HG02943 (cell line): ENCODE measurements around the gene NPFFR2.
"Not testable (repeated sequence)": the region's sequence is repeated elsewhere in the genome, so short reads cannot be mapped to it uniquely, and the experiment has no call there.

ENCODE experiments used
- ATAC-seq: cut with Tn5 transposase; IDR thresholded peaks from one replicate; pipeline ENCODE4 v1.9.1; 2021; ENCODE audit warnings: mild to moderate bottlenecking, low read depth, moderate library complexity; ENCODE audit not compliant: unreplicated experiment

The NPFFR2 gene

DNA sequence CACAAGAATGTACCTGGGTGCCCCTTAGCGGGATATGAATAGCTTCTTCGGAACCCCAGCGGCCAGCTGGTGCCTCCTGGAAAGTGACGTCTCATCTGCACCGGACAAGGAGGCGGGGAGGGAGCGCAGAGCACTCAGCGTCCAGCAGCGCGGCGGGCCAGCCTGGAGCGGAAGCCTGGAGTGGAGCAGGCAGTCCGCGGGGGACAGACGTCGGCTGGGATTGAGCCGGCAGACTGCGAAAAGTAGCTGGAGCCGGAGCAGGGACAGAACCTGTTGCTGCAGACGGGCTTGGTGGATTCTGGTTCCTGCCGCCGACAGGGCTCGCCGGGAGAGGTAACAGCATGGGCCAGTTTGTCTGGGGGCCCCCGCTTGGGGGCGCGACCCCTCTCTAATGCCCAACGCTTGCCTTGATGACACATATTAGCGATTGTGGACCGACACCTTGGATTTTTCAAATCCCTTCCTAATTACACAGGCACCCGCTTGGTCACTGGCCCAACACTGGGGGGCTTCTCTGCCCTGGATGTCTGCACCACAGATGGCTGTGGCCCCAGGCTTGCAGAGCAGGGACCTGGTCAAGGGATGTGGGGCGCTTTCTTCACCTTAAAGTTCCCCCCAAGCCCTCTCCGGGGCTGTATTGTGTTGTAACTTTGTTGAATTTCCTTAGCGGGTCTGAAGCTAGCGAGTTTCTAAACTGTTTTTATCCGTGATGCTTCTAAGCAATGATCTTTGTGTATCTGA is at the start of gene NPFFR2:
Gene NPFFR2 (plus strand): TSS at position 133 of the 741 bp plus-strand sequence. CDS start 96,592 bp downstream, outside the sequence.
- ATAC-seq: no peak

DNA sequence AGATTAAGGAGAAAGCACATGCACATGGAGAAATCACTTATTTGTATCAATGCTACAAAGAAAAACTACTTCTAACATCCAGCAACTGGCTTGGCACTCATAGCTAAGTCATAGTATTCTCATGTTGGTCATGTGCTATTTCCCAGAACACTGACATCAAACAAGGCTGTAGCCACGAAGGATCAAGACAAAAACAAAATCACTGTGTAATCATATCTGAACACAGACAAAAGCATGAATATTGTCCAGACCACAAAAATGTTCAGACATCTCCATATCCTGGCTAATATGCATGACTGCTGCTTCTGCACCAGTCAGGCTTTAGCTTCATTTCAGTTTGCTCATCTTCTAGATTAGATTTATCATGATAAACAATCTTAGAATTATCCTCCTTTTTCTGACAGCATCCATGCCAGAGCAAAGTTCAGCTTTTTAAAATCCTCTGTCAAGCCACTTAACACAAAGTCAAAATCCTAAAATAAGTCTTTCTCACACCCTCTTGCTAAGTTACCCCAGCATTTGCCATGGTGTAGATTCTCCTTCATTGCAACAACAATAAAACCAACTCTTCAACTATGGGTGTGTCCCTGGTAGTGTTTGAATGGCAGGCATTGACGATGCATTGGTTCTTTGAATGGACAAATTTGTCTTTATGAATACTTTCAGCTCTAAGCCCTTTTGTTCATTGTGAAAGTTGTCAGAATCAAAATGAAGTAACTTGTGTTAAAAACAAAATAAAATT is 39.1 kb upstream of the NPFFR2 start:
- no peak for ATAC-seq

DNA sequence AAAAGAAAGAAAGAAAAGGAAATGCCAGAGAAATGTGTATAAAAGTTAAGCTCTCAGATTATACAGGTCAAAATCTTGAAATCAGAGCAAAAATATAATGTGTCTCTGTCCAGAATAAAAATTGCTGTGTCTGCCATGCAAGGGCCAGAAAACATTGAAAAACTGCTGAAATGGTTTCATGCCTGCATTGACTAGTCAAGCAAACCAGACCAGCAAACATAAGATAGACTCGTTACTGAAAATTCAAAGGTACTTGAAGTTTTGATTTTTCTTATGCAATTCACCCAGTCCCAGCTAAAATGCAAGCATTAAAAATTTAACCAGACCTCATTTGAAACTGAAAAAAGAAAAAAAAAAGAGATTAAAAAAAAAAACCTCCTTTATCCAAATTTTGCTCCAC is 37.2 kb upstream of the NPFFR2 start:
- no peak for ATAC-seq

DNA sequence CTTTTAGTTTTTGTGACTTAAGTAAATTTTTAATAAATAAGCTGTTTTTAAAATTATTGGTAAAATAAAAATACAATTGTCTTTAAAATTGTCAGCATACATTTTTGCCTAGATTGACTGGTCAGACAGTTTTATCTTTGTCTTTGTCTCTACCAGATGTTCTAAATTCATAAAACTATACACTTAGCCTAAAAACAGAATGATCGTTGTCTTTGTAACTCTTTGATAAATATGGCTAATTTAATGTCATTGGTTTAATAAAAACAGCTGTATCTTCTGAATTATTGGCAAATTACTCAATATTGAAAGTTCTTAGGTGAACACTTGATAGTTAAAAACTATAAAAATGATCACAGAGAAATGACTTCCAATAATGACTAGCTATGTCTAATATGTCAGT is 36.5 kb upstream of the NPFFR2 start:
- ATAC-seq: no peak

DNA sequence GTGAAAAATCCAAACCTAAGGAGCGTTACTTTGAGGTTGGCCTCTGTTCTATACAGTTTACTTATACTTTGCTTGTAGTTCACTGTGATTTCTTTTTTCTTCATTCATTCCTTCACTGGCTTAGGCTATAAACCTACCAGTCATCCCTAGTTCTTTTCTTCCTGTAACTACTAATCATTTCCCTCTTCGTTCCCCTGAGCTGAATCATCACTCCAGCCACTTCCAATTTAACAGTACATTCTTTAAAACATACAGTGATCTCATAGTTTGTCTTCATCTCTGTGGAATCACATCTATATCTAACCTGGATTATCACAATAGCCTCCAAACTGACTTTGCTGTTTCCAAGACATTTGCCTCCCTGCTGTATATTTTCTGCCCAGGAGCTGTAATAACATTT is 25.2 kb upstream of the NPFFR2 start:
- no peak for ATAC-seq

DNA sequence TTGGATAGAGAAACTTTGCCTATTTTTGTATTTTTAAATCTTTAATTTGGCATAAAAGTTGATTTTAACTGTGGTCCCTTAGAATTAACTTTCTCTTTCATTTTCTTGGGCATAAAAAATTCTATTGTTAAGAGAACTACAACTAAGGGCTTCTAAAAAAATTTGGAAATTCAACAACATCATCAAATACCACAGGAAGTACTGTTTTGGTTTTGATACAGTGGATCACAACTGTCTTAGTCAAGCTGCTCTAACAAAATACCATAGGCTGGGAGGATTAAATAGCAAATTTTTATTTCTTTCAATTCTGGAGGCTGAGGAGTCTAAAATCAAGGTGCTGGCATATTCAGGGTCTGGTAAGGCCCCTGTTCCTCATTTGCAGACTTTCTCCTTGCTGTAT is 19.9 kb upstream of the NPFFR2 start:
- ATAC-seq: no peak

DNA sequence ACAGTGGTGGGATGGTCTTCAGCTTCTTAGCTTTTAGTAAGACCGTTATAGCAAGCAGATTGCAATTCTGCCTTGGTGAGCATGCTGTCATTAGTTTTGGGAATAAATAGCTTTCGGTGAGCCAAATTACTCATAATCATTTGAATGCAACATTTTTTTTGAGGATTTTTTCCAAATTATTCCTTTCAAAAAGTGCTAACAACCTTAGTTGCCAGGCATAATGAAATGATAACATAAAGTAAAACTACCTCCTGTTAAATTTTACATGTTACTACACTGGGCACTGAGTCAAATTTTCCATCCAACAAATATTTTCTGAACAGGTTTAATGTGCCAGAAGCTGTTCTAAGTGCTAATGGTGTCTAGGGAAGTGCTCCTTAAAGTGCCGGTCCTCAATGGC is 15.8 kb upstream of the NPFFR2 start:
- no peak for ATAC-seq

DNA sequence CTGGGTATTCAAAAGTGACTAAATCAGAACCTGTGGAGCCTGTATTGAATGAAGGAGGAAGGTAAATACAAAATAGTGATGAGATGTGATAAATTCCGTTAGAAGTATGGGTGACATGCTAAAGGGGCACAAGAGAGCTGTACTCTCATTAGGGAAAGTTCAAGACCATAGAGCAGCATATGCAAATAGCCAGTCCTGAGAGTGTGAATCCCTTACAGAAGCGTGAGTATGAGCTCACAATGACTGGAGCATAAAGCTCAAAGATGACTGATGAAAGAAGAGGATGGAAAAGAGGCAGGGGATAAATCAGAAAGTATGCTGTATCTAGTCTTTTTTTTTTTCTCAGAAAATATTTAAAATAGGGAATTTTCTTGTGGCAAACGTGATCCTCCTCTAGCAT is 12.1 kb upstream of the NPFFR2 start:
- ATAC-seq: no peak

DNA sequence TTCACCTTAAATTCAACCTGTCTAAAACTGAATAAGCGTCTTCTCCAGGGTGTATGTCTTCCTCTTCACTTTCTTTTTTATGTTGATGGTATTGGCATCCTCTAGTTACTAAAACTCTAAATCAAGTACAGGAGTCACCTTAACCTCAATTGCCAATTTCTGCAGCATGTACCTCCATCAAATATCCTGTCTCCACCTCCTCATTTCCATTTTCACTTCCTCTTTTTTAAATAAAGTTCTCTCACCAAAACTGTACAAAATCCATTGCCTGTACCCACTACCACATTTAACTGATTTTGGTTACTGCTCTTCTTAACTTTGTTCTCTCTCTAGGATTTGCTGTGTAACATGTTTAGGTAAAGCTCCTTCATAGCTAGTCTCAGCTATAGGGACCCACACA is 9.2 kb upstream of the NPFFR2 start:
- ATAC-seq: no peak

DNA sequence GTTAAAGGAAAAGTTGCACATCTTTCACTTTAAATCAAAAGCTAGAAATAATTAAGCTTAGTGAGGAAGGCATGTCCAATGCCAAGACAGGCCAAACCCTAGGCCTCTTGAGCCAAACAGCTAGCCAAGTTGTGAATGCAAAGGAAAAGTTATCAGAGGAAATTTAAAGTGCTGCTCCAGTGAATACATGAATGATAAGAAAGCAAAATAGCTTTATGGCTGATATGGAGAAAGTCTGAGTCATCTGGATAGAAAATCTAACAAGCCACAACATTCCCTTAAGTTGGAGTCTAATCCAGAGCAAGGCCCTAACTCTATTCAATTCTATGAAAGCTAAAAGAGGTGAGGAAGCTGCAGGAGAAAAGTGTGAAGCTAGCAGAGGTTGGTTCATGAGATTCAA is 23.8 kb downstream of the NPFFR2 start:
- no peak for ATAC-seq

DNA sequence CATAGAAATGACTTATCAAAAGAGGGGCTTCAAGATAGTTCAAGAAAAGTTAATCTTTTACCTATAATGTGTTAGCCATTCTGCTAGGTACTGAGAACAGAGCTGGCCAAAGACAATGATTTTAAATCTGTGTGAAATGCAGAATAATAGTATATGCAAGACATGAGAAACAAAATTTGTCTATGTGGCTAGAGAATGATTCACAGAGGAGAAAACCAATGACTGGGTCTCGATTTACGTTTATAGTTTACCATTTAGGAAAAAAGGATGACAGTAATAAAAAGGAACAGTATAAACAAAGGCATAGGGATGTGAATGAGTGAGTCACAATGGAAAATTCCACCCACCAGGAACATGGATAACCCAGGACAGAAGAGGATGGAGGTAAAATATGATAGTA is 31.9 kb downstream of the NPFFR2 start:
- ATAC-seq: no peak

DNA sequence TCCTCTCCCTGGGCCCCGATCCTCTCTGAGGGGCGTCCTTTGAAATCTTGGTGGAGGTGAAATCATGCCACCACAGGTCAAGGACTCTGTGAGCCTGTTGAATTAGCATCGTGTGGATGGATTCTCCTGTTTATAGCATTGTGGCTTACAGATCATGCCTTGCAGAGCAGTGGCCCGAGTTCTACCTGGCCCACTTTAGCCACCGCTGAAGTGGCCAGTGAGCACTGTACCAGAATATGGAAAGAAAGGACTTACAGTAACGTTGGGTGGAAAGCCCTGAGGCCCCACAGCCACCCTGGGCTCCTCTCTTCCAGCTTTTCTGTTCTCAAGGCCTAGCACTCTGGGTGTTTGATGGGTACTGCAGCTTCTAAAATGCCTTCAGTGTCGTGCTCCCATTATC is 35.3 kb downstream of the NPFFR2 start:
- no peak for ATAC-seq

DNA sequence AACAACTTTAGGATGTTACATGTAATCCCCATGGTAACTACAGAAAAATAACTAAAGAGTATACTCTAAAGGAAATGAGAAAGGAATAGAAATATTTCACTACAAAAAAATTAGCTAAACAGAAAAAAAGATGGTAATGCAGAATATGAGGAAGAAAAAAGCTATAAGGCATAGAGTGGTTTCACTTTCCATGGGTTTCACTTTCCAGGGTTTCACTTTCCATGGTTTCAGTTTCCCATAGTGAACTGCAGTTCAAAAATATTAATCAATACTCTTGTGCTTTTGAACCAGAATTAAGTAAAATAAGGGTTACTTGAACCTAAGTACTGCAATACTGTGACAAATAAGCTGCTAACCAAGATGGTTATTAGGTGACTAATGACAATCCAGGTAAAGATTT is 42.0 kb downstream of the NPFFR2 start:
- ATAC-seq: no peak

DNA sequence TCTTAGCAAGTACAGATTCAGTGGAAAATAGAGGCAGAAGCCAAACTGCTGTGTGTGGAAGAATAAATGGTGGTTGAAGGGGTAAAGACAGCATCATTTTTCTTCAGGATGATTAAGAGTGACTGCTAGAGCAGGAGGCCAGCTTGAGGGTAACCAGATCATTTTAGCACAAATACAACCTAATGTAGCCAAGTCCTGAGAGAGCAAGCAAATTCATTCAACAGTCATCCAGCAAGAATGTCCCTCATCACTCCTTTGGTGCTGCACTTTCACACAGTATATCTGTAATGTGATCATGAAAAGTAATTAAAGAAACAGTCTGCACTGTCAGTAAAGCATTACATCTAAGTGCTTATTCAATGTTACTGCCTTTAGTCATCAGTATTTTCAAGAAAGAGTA is 44.8 kb downstream of the NPFFR2 start:
- no peak for ATAC-seq

DNA sequence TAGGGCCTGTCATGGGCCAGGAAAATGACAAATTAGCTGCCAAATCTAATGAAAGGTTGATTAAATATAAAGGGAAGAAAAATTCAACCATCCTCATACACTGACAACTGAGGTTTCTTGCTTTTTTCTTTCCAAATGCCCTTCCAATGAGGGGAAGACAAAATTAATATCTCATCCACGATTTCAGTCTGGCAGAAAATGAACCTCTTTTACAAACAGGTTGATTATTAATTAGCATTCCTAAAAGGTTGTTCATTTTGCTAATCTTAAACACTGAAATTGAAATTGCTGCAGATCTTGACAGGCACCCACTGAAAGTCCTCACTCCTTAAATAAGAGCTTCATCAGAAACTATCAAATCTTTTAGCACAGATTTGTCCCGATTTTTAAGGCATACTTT is 45.5 kb downstream of the NPFFR2 start:
- ATAC-seq: no peak

DNA sequence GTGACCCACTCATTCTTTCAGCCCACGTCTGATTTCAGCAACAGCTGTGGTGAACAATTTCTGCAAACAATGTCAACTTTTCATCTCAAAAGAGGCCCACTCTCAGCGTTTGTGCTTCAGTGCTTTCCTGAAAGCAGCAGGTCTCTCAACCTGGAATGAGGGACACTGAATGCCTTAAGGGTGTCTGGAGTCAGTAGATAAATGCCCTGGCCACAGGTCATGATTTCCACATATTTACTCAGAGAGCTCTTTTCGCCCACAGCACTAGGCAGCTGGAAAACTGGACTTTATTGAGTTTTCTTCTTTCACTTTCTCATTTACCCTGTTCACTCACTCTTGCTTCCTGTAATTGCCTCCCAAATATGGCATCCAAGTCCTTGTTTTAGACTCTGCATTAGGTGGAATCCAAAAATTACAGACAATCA is 52.8 kb downstream of the NPFFR2 start:
- no peak for ATAC-seq

DNA sequence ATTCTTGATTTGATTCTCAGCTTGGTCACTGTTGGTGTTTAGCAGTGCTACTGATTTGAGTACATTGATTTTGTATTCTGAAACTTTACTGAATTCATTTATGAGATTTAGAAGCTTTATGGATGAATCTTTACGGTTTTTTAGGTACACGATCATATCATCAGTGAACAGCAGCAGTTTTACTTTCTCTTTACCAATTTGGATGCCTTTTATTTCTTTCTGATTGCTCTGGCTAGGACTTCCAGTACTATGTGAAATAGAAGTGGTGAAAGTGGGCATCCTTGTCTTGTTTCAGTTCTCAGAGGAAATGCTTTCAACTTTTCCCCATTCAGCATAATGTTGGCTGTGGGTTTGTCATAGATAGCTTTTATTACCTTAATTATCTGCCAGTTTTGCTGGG is 58.8 kb downstream of the NPFFR2 start:
- not testable (repeated sequence) for ATAC-seq

DNA sequence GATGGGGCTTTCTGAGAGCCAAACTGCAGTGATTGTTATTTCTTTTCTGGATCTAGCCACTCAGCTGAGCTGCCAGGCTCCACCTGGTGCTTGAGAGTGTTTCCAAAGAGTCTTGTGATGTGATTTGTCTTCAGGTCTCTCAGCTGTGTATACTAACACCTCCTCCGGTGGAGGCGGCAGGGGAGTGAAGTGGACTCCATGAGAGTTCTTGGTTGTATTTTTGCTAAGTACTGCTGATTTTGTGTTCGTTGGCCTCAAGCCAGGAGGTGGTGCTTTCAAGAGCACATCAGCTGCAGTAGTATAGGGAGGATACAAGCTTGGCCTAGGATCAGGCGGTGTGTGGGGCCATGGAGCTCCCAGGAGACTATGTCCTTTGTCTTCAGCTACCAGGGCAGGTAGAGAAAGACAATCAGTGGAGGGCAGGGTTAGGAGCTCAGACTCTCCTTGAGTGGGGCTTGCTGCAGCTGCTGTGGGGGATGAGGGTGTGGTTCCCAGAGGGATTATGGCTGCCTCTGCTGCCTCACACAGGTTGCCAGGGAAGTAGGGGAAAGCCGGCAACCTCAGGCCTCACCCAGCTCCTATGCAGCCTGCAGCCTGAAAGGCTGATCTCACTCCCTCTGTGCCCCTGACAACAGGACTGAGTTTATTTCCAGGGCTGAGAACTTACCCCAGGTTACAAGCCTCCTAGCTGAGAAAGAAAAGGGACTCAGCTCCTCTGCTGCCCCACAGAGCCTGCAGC is 62.4 kb downstream of the NPFFR2 start:
- ATAC-seq: no peak

DNA sequence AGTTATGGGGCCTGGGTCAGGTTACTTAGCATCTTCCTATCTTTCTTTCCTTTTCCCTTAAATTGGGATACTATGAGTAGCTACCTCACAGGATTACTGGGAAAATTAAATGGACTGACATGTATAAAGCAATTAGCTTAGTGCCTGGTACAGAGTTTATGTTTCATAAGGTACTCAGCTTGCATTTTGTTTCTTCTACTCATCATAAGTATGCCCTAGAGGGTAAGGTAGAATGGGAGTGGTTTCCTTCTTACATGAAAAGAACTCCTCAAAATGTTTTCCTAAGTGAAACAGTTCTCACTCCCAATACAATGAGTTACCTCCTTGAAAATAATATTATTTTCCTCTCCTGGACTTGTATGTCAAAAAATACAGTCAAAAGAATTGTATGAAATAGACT is 75.7 kb downstream of the NPFFR2 start:
- no peak for ATAC-seq

DNA sequence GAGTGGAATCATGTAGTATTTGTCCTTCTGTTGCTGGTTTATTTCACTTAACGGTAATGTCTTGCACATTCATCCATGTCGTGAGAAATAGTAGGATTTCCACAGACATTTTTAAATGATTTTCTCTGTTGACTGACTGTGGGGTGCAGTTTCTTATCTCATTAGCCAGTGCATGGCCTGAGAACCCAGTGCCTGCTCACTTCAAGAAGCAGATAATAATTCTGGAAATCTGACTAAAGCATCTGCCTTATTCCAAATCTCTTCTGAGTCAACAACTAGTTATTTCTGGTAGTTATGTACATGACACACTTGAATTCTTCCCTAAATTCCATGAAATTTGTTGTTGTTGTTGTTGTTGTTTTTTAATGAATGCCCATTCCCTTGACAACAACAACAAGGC is 77.6 kb downstream of the NPFFR2 start:
- no peak for ATAC-seq

DNA sequence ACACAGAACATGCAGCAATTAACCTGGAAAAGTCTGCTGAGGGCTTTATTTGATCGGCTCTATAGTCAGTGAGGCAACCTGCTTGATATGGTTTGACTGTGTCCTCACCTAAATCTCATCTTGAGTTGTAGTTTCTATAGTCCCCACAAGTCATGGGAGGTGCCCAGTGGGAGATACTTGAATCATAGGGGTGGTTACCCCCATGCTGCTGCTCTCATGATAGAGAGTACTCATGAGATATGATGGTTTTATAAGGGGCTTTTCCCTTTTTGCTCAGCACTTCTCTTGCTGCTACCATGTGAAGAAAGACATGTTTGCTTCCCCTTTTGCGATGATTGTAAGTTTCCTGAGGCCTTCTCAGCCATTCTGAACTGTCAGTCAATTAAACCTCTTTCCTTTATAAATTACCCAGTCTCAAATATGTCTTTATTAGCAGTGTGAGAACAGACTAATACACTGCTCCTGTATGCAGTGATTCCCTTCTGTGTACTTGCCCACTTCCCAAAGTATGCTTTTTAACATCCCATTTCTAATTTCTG is 78.2 kb downstream of the NPFFR2 start:
- ATAC-seq: no peak
